ENCODE data around the gene FBXL7.

GRCh38 chr5:15796096-15796495 lies 296.1 kb downstream of the FBXL7 start:
- no peak for TF ChIP-seq CTCF (IDR thresholded peaks at IDR 0.05 in 8 of 11, conservative IDR thresholded peaks at IDR 0.05 in 3 of 11)
- no peak for TF ChIP-seq POLR2A (IDR thresholded peaks at IDR 0.05)

Data from spleen (tissue), 7 donors.